B cell (primary cell): ENCODE measurements around the gene ITPK1. TPM values are rescaled to one million over a fixed set of nuclear protein-coding genes. Genes with fewer than 3 reads are reported as not detected.

Experiments
- ATAC-seq: fragments of 200-7000 bp; cut with Tn5 transposase; one replicate; pipeline ENCODE4 v1.10.0; 2021; ENCODE audit warnings: low read depth, mild to moderate bottlenecking, moderate number of reproducible peaks, moderate library complexity
- CTCF ChIA-PET: fragments of 350-600 bp; sonication (Branson Sonifier 250); formaldehyde crosslinking; loops from one replicate; lab custom pipeline; 2021; ENCODE audit warnings: antibody characterized with exemption, inconsistent platforms; lab: Charles Lee
- POLR2A ChIA-PET: fragments of 350-600 bp; sonication (Branson Sonifier 250); formaldehyde crosslinking; loops from one replicate; lab custom pipeline; 2021; ENCODE audit warnings: antibody characterized with exemption; lab: Charles Lee
- DNase-seq: peaks from one replicate; pipeline ENCODE4 v3.0.0; 2013
- H2AFZ ChIP-seq: 2 replicates; pipeline ENCODE4 v1.6.1; 2012; ENCODE audit warnings: mild to moderate bottlenecking, low read depth, low read length; ENCODE audit not compliant: insufficient read depth, poor library complexity, severe bottlenecking
- H3K27ac ChIP-seq, 2 donors: 1 replicate in 1 of 2; 2 replicates in 1 of 2; pipeline ENCODE4 v1.5.1; 2012 to 2013; ENCODE audit warnings: low read length in 2 of 2, mild to moderate bottlenecking in 2 of 2, moderate library complexity in 1 of 2
- H3K27me3 ChIP-seq, 4 experiments: fragments of 200-600 bp in 1 of 4; sonication (generic) in 1 of 4; replicated peaks in 1 of 4; 1 replicate in 2 of 4; 2 replicates in 2 of 4; pipeline versions ENCODE4 v1.6.1 to v1.7.0; 2013 to 2016; ENCODE audit warnings: low read length in 3 of 4, mild to moderate bottlenecking in 2 of 4, mixed read lengths in 1 of 4, moderate library complexity in 1 of 4; ENCODE audit not compliant: insufficient read depth in 4 of 4, control insufficient read depth in 3 of 4; ENCODE audit errors: control extremely low read depth in 1 of 4
- H3K36me3 ChIP-seq, 2 experiments: replicated peaks in 1 of 2; 1 replicate in 1 of 2; 2 replicates in 1 of 2; pipeline versions ENCODE4 v1.6.1 to v1.7.1; 2013; ENCODE audit warnings: low read length in 1 of 2; ENCODE audit not compliant: insufficient read depth in 2 of 2, control insufficient read depth in 1 of 2; ENCODE audit errors: control extremely low read depth in 1 of 2, extremely low read depth in 1 of 2
- H3K4me1 ChIP-seq, 2 donors: fragments of 200-600 bp in 1 of 2; sonication (generic) in 1 of 2; 1 replicate in 1 of 2; 2 replicates in 1 of 2; pipeline versions ENCODE4 v1.5.1 to v1.6.1; 2013 to 2017; ENCODE audit warnings: low read length in 2 of 2; ENCODE audit not compliant: control insufficient read depth in 2 of 2, insufficient read depth in 2 of 2
- H3K4me2 ChIP-seq: replicated peaks from 2 replicates; pipeline ENCODE3; 2012; ENCODE audit warnings: mild to moderate bottlenecking, low read depth, low read length; ENCODE audit not compliant: poor library complexity, severe bottlenecking
- H3K4me3 ChIP-seq, 5 experiments: fragments of 200-600 bp in 1 of 5; sonication (generic) in 1 of 5; 1 replicate in 3 of 5; 2 replicates in 2 of 5; pipeline versions ENCODE4 v1.5.1 to v1.7.0; 2011 to 2016; ENCODE audit warnings: low read length in 4 of 5, mild to moderate bottlenecking in 4 of 5, low read depth in 2 of 5, control low read depth in 1 of 5, moderate library complexity in 1 of 5; ENCODE audit not compliant: insufficient read depth in 1 of 5; ENCODE audit errors: control extremely low read depth in 1 of 5, extremely low read depth in 1 of 5
- H3K79me2 ChIP-seq: fragments of 200-600 bp; sonication (generic); one replicate; pipeline ENCODE4 v1.6.0; 2016; ENCODE audit warnings: low read length; ENCODE audit not compliant: control insufficient read depth, insufficient read depth
- H3K9ac ChIP-seq: fragments of 200-600 bp; sonication (generic); 2 replicates; pipeline ENCODE4 v1.6.1; 2017; ENCODE audit warnings: mild to moderate bottlenecking, low read length, moderate library complexity
- H3K9me3 ChIP-seq, 3 donors: one replicate each; pipeline versions ENCODE4 v1.6.1 to v1.7.1; 2013; ENCODE audit warnings: low read length in 2 of 3; ENCODE audit not compliant: control insufficient read depth in 2 of 3, insufficient read depth in 1 of 3; ENCODE audit errors: control extremely low read depth in 1 of 3
- H4K20me1 ChIP-seq: 2 replicates; pipeline ENCODE4 v1.6.0; 2012; ENCODE audit warnings: mild to moderate bottlenecking, low read length; ENCODE audit not compliant: insufficient read depth, control insufficient read depth, poor library complexity, severe bottlenecking
- H3K27ac Mint-ChIP-seq: one replicate; pipeline ENCODE4 v1.8.0; 2021; ENCODE audit warnings: mixed read lengths
- H3K27me3 Mint-ChIP-seq: one replicate; pipeline ENCODE4 v1.8.0; 2021; ENCODE audit warnings: mixed read lengths
- H3K4me1 Mint-ChIP-seq: one replicate; pipeline ENCODE4 v1.8.0; 2021; ENCODE audit warnings: mixed read lengths
- H3K4me3 Mint-ChIP-seq: one replicate; pipeline ENCODE4 v1.8.0; 2021; ENCODE audit warnings: mixed read lengths
- H3K9me3 Mint-ChIP-seq: one replicate; pipeline ENCODE4 v1.8.0; 2022; ENCODE audit warnings: mixed read lengths; ENCODE audit not compliant: insufficient read depth
- CTCF ChIP-seq: fragments of 200-600 bp; IDR thresholded peaks from one replicate; pipeline ENCODE4 v1.8.0; 2022; ENCODE audit warnings: antibody characterized with exemption, mild to moderate bottlenecking
- EZH2 ChIP-seq: IDR thresholded peaks from 2 replicates; pipeline ENCODE4 v1.6.1; 2012; ENCODE audit warnings: borderline replicate concordance, low read depth, mild to moderate bottlenecking, moderate library complexity, low read length; ENCODE audit not compliant: insufficient read depth, poor library complexity, severe bottlenecking
- WGBS: methylation state at CpG from one replicate; pipeline ENCODE4 v1.1.5; 2013; ENCODE audit warnings: missing lambda C conversion rate; ENCODE audit not compliant: insufficient coverage; 5-methylcytosine and 5-hydroxymethylcytosine counted together
- intact Hi-C: fragments of 100-400 bp; cut with micrococcal nuclease; formaldehyde crosslinking; loops from one replicate; pipeline ENCODE4 v1.10.0; 2022
- polyA plus RNA-seq: library from polyadenylated mRNA; depleted of rRNA; stranded (reverse); fragments of >200 nt; gene quantifications from 2 replicates; pipeline ENCODE4 v1.2.3, GENCODE V29; 2012
- total RNA-seq, 2 donors: library from RNA; stranded (reverse); fragments of 120-200 nt in 1 of 2; gene quantifications; 1 replicate in 1 of 2; 2 replicates in 1 of 2; pipeline versions ENCODE4 v1.2.3 to v1.2.4, GENCODE V29; 2013 to 2022

The ITPK1 gene
- total and polyA plus RNA-seq, 2 donors (not counting 1 experiment from before 2014, with no cell fraction given): 46.0 to 46.9 TPM

GRCh38 chr14:93057586-93058280 lies 58.0 kb downstream of the ITPK1 start:
- peaks cover 15% of the 10 kb centered on the region for H3K79me2 ChIP-seq
- no peak overlapping the region for H3K27ac ChIP-seq
- Mint-ChIP-seq H3K27ac (peak overlapping the region; percentile 67), H3K9me3 (no peaks in the 10 kb centered on the region), H3K4me3 (no peak overlapping the region), H3K4me1 (peaks cover 52% of the 10 kb centered on the region), H3K27me3 (no peaks in the 10 kb centered on the region)
- no peak for ATAC-seq
- no peak for DNase-seq
- ChIA-PET POLR2A (no interaction called here), CTCF (no interaction called here)
- H3K9me3 ChIP-seq: no peaks in the 10 kb centered on the region
- no peak overlapping the region for H3K4me3 ChIP-seq
- H3K36me3 ChIP-seq: peaks cover 0 to 3% of the 10 kb centered on the region in 2 experiments
- H3K4me2 ChIP-seq: no peak overlapping the region
- no peak overlapping the region for H3K9ac ChIP-seq
- H4K20me1 ChIP-seq: no peaks in the 10 kb centered on the region
- intact Hi-C loops: no loop called here
- no peak overlapping the region for H2AFZ ChIP-seq
- peaks cover 13 to 29% of the 10 kb centered on the region in 2 donors for H3K4me1 ChIP-seq
- 98% methylated on average over 14 of the region's 14 CpGs for WGBS
- TF ChIP-seq CTCF (no peak), EZH2 (no peak)
- H3K27me3 ChIP-seq: no peaks in the 10 kb centered on the region

GRCh38 chr14:93056840-93057585 lies 58.7 kb downstream of the ITPK1 start:
- H3K9me3 ChIP-seq: no peaks in the 10 kb centered on the region
- TF ChIP-seq CTCF (no peak), EZH2 (no peak)
- H3K27ac ChIP-seq: no peak overlapping the region
- no peaks in the 10 kb centered on the region for H3K27me3 ChIP-seq
- peaks cover 13 to 29% of the 10 kb centered on the region in 2 donors for H3K4me1 ChIP-seq
- DNase-seq (no peak), ATAC-seq (no peak)
- ChIA-PET POLR2A (no interaction called here), CTCF (no interaction called here)
- H4K20me1 ChIP-seq: no peaks in the 10 kb centered on the region
- Mint-ChIP-seq H3K4me1 (peaks cover 47% of the 10 kb centered on the region), H3K4me3 (no peak overlapping the region), H3K27ac (peak overlapping the region; percentile 67), H3K27me3 (no peaks in the 10 kb centered on the region), H3K9me3 (no peaks in the 10 kb centered on the region)
- no peak overlapping the region for H3K4me2 ChIP-seq
- H3K4me3 ChIP-seq: no peak overlapping the region
- no peak overlapping the region for H3K9ac ChIP-seq
- H3K79me2 ChIP-seq: peaks cover 20% of the 10 kb centered on the region
- no peak overlapping the region for H2AFZ ChIP-seq
- WGBS: 97% methylated on average over 14 of the region's 14 CpGs
- H3K36me3 ChIP-seq: peaks cover 0 to 3% of the 10 kb centered on the region in 2 experiments
- intact Hi-C loops: no loop called here
